Measurements from ENCODE around the gene ZSCAN9. TPM values are rescaled to one million over a fixed set of nuclear protein-coding genes. Genes with fewer than 3 reads are reported as not detected.

Gene ZSCAN9
- total RNA-seq, 2 experiments from 2014 or later, result 2.5 to 3.0 TPM

DNA sequence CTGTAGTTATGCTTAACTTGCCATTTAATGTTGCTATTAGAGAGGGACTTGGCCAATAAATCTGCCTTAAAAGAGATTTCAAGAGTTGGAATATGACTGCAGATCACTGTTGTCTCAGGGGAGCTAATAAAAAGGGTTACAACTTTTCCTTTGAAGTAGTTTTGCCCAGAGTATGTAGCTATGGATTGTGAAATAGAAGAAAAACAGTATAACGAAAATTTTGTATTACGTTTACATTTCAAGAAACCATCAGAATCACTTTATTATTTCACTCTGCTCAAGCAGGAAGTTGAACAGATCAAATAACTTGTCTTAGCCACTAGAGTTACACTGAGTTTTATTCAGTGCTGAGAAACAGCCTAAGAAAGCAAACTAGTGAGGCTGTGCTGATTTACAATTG, 38.8 kb downstream of the ZSCAN9 start:
- TF ChIP-seq, protein P1, sequence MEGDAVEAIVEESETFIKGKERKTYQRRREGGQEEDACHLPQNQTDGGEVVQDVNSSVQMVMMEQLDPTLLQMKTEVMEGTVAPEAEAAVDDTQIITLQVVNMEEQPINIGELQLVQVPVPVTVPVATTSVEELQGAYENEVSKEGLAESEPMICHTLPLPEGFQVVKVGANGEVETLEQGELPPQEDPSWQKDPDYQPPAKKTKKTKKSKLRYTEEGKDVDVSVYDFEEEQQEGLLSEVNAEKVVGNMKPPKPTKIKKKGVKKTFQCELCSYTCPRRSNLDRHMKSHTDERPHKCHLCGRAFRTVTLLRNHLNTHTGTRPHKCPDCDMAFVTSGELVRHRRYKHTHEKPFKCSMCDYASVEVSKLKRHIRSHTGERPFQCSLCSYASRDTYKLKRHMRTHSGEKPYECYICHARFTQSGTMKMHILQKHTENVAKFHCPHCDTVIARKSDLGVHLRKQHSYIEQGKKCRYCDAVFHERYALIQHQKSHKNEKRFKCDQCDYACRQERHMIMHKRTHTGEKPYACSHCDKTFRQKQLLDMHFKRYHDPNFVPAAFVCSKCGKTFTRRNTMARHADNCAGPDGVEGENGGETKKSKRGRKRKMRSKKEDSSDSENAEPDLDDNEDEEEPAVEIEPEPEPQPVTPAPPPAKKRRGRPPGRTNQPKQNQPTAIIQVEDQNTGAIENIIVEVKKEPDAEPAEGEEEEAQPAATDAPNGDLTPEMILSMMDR (IDR thresholded peaks at IDR 0.05), result no peak
- intact Hi-C loops (cut with micrococcal nuclease), result loop anchor here (10.0 kb wide), 1 partner anchor 91 kb away; no protein-coding TSS in a partner anchor
- Mint-ChIP-seq H3K27me3 (no peaks in the 10 kb centered on the region), H3K36me3 (ENCODE audit: low read depth) (no peaks in the 10 kb centered on the region), H3K4me3 (no peak overlapping the region), H3K27ac (no peak overlapping the region), H3K4me1 (ENCODE audit: low read depth) (peaks cover 16% of the 10 kb centered on the region), H3K9me3 (peaks cover 4% of the 10 kb centered on the region)
- ATAC-seq (no peak), DNase-seq (no peak)
- ChIA-PET POLR2A (interaction anchor here (1.3 to 1.7 kb wide), 2 partner anchors 12 to 122 kb away, joined by 3 to 4 read pairs; partner anchors contain the start of genes ZKSCAN4 and ZKSCAN8), CTCF (interaction anchor here (2.8 kb wide), 1 partner anchor 92 kb away, joined by 11 read pairs; no protein-coding TSS in a partner anchor)

DNA sequence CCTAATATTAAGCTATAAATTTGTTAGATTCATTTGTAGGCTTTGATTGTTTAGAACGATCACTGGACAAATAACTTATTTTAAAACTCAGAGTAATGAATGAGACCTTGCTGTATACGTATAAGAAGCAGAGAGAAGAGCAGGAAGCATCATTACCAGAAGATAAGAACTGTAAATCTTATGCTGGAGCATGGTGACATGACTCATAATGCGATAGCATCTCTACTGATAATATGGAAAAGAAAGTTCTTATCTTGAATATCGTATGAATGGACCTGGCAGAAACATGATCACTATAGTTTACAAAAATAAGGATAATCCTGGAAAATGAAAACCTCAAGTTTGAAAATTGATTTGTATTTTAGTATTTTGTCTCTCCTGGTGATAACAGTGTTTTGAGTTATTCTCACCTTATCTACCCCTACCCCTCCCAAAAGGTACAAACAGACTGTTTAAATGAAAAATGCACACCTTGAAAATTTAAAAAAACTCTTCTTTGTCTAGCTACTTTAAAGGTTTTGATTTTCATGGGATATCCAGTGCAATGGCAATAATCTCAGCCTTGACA, 39.8 kb downstream of the ZSCAN9 start:
- Mint-ChIP-seq H3K4me1 (ENCODE audit: low read depth) (peaks cover 22% of the 10 kb centered on the region), H3K27ac (no peak overlapping the region), H3K4me3 (no peak overlapping the region), H3K36me3 (ENCODE audit: low read depth) (peaks cover 2% of the 10 kb centered on the region), H3K27me3 (no peaks in the 10 kb centered on the region), H3K9me3 (peaks cover 2% of the 10 kb centered on the region)
- intact Hi-C loops (cut with micrococcal nuclease), result loop anchor here (10.0 kb wide), 1 partner anchor 90 kb away; no protein-coding TSS in a partner anchor
- CTCF ChIA-PET, result interaction anchor here (1.0 to 2.8 kb wide), 4 partner anchors 12 to 123 kb away, joined by 3 to 11 read pairs (median 5); partner anchors contain the start of genes ZKSCAN4 and ZKSCAN8
- DNase-seq (no peak), ATAC-seq (no peak)
- TF ChIP-seq, protein P1 (IDR thresholded peaks at IDR 0.05), result no peak
- POLR2A ChIA-PET, result interaction anchor here (1.3 to 1.7 kb wide), 2 partner anchors 13 to 123 kb away, joined by 3 to 4 read pairs; partner anchors contain the start of genes ZKSCAN4 and ZKSCAN8

DNA sequence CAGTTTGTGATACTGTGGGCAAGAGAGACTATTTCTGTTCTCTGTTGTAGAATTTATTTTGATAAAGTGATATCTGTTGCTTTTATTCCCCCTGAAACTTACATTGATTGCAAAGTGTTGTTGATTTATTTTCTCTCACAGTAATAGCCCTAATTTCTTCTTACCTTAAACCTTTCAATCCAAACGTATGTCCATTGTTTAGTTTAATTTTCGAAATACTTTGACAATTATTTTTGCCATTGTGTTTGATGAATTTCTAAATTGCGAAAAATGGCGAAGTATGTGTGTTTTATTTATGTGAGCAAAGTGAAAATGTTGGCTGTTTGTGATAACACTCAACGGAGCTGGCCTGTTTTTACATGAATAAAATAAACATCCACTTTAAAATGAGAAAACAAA, 41.5 kb downstream of the ZSCAN9 start:
- Mint-ChIP-seq H3K4me3 (no peak overlapping the region), H3K27ac (no peak overlapping the region), H3K9me3 (peaks cover 2% of the 10 kb centered on the region), H3K36me3 (ENCODE audit: low read depth) (peaks cover 2% of the 10 kb centered on the region), H3K27me3 (no peaks in the 10 kb centered on the region), H3K4me1 (ENCODE audit: low read depth) (peaks cover 28% of the 10 kb centered on the region)
- DNase-seq (no peak), ATAC-seq (no peak)
- intact Hi-C loops (cut with micrococcal nuclease), result loop anchor here (10.0 kb wide), 1 partner anchor 88 kb away; no protein-coding TSS in a partner anchor
- TF ChIP-seq, protein P1 (IDR thresholded peaks at IDR 0.05), result no peak
- ChIA-PET CTCF (interaction anchor here (1.0 to 2.7 kb wide), 6 partner anchors 14 to 130 kb away, joined by 3 to 17 read pairs (median 3); partner anchors contain the start of genes PGBD1 and ZKSCAN4), POLR2A (interaction anchor here (0.8 to 1.6 kb wide), 13 partner anchors 8 to 377 kb away, joined by 3 to 5 read pairs (median 3); partner anchors contain the start of genes ZKSCAN8 and ZSCAN31)

DNA sequence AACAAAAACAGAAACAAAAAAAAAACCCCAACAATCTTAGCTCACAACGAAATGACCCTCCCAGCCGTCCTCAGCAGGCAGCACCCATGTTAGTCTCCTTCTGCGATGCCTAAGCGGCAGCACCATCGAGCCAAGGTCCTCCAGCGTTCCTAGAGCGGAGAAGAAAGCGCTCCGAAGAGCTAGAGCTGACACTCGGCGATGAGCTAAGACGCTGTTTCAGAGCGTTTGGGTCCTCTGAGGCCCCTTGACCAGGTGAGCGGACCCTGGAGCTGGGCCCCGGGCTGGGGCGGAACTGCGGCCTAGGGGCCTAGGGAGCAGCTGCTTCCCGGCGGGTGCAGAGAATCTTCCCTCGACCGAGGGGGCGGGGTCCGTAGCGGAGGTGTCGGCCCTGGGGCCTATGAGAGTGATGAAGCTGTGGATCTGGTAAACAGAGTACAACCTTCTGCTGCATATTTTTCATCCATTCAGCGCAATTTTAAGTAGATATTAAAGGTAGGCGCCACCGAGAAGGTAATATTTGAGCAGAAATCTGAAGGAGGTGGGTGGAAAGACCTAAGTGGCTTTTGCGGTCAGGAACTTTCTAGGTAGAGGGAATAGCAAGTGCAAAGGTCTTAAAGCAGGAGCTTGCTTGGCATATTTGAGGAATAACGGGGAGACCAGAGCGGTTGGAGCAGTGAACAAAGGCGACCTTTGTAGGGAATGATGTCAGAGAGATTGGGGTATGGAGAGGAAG, 42.1 kb downstream of the ZSCAN9 start, which contains the start of gene ZSCAN26:
Gene ZSCAN26 (plus strand): TSS at position 182 of the 733 bp plus-strand sequence. CDS start 4,777 bp downstream, outside the sequence.
- Mint-ChIP-seq H3K36me3 (ENCODE audit: low read depth) (peaks cover 3% of the 10 kb centered on the region), H3K9me3 (peaks cover 2% of the 10 kb centered on the region), H3K27ac (no peak within 1 kb of the TSS), H3K4me1 (ENCODE audit: low read depth) (peaks cover 28% of the 10 kb centered on the region), H3K4me3 (no peak within 1 kb of the TSS), H3K27me3 (no peaks in the 10 kb centered on the region)
- ATAC-seq, result peak; percentile 94
- TF ChIP-seq, protein P1 (IDR thresholded peaks at IDR 0.05), result no peak
- ChIA-PET CTCF (interaction anchor here (0.7 to 2.7 kb wide), 9 partner anchors 14 to 130 kb away, joined by 3 to 17 read pairs (median 3); partner anchors contain the start of genes PGBD1, ZKSCAN4 and ZKSCAN8), POLR2A (interaction anchor here (0.8 to 1.6 kb wide), 16 partner anchors 9 to 402 kb away, joined by 3 to 8 read pairs (median 4); partner anchors contain the start of genes ZKSCAN4, ZKSCAN8 and ZSCAN31)
- peak; percentile 93 for DNase-seq
- intact Hi-C loops (cut with micrococcal nuclease), result loop anchor here (10.0 kb wide), 1 partner anchor 88 kb away; no protein-coding TSS in a partner anchor

All from activated CD8-positive, alpha-beta T cell treated with anti-CD3 and anti-CD28 coated beads for 36 hours (primary cell).